Prostate gland (tissue), 2 donors: ENCODE measurements around the gene SMOC1.

Experiments used
- POLR2AphosphoS5 ChIP-seq: sonication (generic); formaldehyde crosslinking; IDR thresholded peaks from one replicate; pipeline ENCODE4 v1.6.1; 2017; ENCODE audit warnings: antibody characterized with exemption
- TF ChIP-seq, protein P1 (sequence below), 4 experiments: fragments of 200-600 bp in 2 of 4; fragments of 450-650 bp in 2 of 4; sonication (generic) in 2 of 4; IDR thresholded peaks; 1 replicate in 3 of 4; 2 replicates in 1 of 4; pipeline ENCODE4 v1.5.1; 2016 to 2019; ENCODE audit warnings: antibody characterized with exemption in 4 of 4, mild to moderate bottlenecking in 2 of 4, moderate library complexity in 2 of 4

DNA sequence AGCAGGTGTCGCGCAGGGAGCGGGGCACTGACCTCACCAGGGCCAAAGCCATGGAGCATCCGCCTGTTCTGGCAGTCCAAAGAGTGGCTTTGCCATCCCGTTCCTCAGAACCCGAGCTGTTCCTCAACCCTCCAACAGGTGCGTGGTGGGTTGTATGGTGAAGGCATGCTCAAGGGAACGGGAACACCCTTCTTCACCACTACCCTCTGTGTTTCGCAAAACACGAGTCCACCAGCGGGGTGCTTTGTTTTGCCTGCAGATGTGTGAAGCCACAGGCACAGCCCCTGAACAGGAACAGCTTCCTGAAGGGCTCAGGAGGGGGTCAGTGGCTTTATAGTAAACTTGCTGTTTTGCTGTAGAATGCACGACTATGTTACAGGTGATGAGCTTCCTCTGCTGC lies 52.7 kb downstream of the SMOC1 start:
- TF ChIP-seq, protein P1, sequence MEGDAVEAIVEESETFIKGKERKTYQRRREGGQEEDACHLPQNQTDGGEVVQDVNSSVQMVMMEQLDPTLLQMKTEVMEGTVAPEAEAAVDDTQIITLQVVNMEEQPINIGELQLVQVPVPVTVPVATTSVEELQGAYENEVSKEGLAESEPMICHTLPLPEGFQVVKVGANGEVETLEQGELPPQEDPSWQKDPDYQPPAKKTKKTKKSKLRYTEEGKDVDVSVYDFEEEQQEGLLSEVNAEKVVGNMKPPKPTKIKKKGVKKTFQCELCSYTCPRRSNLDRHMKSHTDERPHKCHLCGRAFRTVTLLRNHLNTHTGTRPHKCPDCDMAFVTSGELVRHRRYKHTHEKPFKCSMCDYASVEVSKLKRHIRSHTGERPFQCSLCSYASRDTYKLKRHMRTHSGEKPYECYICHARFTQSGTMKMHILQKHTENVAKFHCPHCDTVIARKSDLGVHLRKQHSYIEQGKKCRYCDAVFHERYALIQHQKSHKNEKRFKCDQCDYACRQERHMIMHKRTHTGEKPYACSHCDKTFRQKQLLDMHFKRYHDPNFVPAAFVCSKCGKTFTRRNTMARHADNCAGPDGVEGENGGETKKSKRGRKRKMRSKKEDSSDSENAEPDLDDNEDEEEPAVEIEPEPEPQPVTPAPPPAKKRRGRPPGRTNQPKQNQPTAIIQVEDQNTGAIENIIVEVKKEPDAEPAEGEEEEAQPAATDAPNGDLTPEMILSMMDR (IDR thresholded peaks at IDR 0.05) = no peak
- no peak for TF ChIP-seq POLR2AphosphoS5
